Upper lobe of left lung (tissue), 6 donors: ENCODE data around the gene MYL7. TPM values are rescaled to one million over a fixed set of nuclear protein-coding genes. Genes with fewer than 3 reads are reported as not detected.

Source experiments
- ATAC-seq, 2 donors: fragments of 200-7000 bp; cut with Tn5 transposase; one replicate each; pipeline ENCODE4 v1.9.1; 2022; ENCODE audit warnings: mild to moderate bottlenecking in 2 of 2, moderate library complexity in 2 of 2; ENCODE audit not compliant: low FRiP score in 2 of 2
- DNase-seq, 2 donors: peaks; one replicate each; pipeline ENCODE4 v3.0.0-alpha.2; 2019 to 2020
- H3K27ac ChIP-seq, 4 donors: fragments of 200-600 bp; sonication (generic); one replicate each; pipeline ENCODE4 v1.5.1; 2016 to 2019
- H3K27me3 ChIP-seq, 4 donors: fragments of 200-600 bp; sonication (generic); one replicate each; pipeline ENCODE4 v1.5.1; 2017 to 2019
- H3K36me3 ChIP-seq, 4 donors: fragments of 200-600 bp; sonication (generic); one replicate each; pipeline ENCODE4 v1.5.1; 2016 to 2019
- H3K4me1 ChIP-seq, 4 donors: fragments of 200-600 bp; sonication (generic); one replicate each; pipeline ENCODE4 v1.5.1; 2018 to 2019
- H3K4me3 ChIP-seq, 4 donors: fragments of 200-600 bp; sonication (generic); one replicate each; pipeline ENCODE4 v1.5.1; 2017 to 2019; ENCODE audit warnings: mild to moderate bottlenecking in 2 of 4, moderate library complexity in 1 of 4
- H3K9me3 ChIP-seq, 4 donors: fragments of 200-600 bp; sonication (generic); one replicate each; pipeline ENCODE4 v1.5.1; 2018 to 2019
- CTCF ChIP-seq, 6 experiments: fragments of 450-650 bp in 4 of 6; fragments of 200-600 bp in 2 of 6; sonication (generic) in 2 of 6; IDR thresholded peaks; one replicate each; pipeline ENCODE4 v1.5.1; 2016 to 2019; ENCODE audit warnings: antibody characterized with exemption in 6 of 6
- EP300 ChIP-seq, 4 donors: sonication (generic); formaldehyde crosslinking; IDR thresholded peaks; one replicate each; pipeline ENCODE4 v1.5.1; 2017; ENCODE audit warnings: antibody characterized with exemption in 4 of 4, control low read depth in 2 of 4
- POLR2A ChIP-seq, 4 donors: fragments of 450-650 bp; IDR thresholded peaks; one replicate each; pipeline ENCODE4 v1.5.1; 2016 to 2017; ENCODE audit warnings: antibody characterized with exemption in 4 of 4, mild to moderate bottlenecking in 2 of 4
- POLR2AphosphoS5 ChIP-seq, 2 donors: sonication (generic); formaldehyde crosslinking; IDR thresholded peaks; one replicate each; pipeline ENCODE4 v1.5.1; 2017; ENCODE audit warnings: antibody characterized with exemption in 2 of 2
- whole genome bisulfite sequencing, 2 donors: methylation state at CpG; one replicate each; pipeline ENCODE4 v1.1.5; 2017 to 2018; 5-methylcytosine and 5-hydroxymethylcytosine counted together
- total RNA-seq, 6 donors: library from RNA; depleted of rRNA in 4 of 6; stranded (reverse); fragments of >200 nt in 4 of 6; gene quantifications; one replicate each; pipeline versions ENCODE4 v1.1.0 to v1.2.1, GENCODE V29; 2016 to 2021
- donor health status: DM: no; HTN: no; CAD: no; lungs with moderate emphysema.
- donor health status: DM: no; HTN: yes; CAD: no; lungs with severe emphysema.

Gene MYL7
- total RNA-seq, 6 donors from 2014 or later: not detected

- Histone ChIP-seq H3K27ac (no peak overlapping the region), H3K4me1 (peaks cover 11 to 18% (median 18%) of the 10 kb centered on the region in 4 donors), H3K27me3 (peaks cover 0 to 11% (median 2%) of the 10 kb centered on the region in 4 donors), H3K4me3 (no peak overlapping the region), H3K36me3 (no peaks in the 10 kb centered on the region), H3K9me3 (no peaks in the 10 kb centered on the region)
- no peak for ATAC-seq
- WGBS, 2 donors: 73 to 88% methylated on average over 11 to 18 of the region's 18 CpGs
- no peak for DNase-seq
- no peak for TF ChIP-seq CTCF (IDR thresholded peaks at IDR 0.05)
- no peak for TF ChIP-seq POLR2A (IDR thresholded peaks at IDR 0.05)
- TF ChIP-seq POLR2AphosphoS5 (IDR thresholded peaks at IDR 0.05): no peak
Measured at GRCh38 chr7:44149571-44150465, 8.7 kb upstream of the MYL7 start.

DNA sequence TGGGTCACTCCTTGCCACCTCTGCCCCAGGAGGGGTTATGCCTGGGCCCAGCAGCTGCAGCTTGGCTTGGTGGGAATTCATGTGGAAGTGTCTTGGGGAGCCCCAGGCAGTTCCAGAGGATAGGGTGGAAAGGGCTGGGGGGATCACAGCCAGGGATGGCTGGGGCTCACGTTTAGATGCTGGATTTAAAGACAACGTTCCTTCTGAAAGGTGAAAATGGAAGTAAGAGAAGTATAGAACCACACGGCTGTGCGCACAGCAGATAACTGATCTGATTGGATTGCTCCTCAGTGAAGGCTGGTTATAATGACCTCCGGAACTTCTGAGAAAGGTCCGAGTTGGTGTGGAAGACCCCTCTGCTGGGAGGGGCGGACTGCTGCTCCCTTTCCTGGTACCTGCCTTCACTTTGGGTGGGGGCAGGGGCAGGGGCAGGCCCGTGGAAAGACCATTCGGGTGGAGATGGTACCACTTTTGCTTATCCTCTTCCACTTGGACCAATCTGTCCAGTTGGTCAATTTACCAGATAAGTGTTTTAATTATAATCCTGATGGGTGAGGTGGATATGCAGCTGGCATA, 7.9 kb upstream of the MYL7 start:
- H3K27ac ChIP-seq: no peak overlapping the region
- TF ChIP-seq EP300 (IDR thresholded peaks at IDR 0.05) (no peak), POLR2A (IDR thresholded peaks at IDR 0.05) (no peak), CTCF (IDR thresholded peaks at IDR 0.05) (no peak), POLR2AphosphoS5 (IDR thresholded peaks at IDR 0.05) (no peak)
- WGBS, 2 donors: 85% methylated on average over 9 of the region's 9 CpGs
- no peak overlapping the region for H3K4me3 ChIP-seq
- DNase-seq (no peak), ATAC-seq (no peak)
- H3K9me3 ChIP-seq: no peaks in the 10 kb centered on the region
- H3K27me3 ChIP-seq: peaks cover 0 to 11% (median 2%) of the 10 kb centered on the region in 4 donors
- peaks cover 11 to 18% (median 18%) of the 10 kb centered on the region in 4 donors for H3K4me1 ChIP-seq
- no peaks in the 10 kb centered on the region for H3K36me3 ChIP-seq

DNA sequence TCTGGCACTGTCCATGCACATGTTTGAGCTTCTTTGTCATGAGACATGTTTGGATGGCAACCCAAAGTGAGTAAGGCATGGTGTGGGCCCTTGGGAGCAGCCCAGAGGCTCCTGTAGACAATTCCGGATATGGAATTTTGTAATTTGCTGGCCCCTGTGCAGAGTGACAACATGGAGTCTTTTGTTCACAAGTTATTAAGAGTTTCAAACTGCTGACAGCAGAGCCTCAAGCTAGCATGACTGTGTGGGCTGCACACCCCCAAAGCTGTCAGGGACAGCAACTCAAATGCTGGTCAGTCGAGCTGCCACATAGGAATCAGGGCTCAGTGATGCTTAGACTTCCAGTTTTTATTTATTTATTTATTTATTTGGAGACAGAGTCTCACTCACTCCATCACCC, 7.0 kb upstream of the MYL7 start:
- DNase-seq: no peak
- TF ChIP-seq CTCF (IDR thresholded peaks at IDR 0.05): no peak
- no peak for TF ChIP-seq EP300 (IDR thresholded peaks at IDR 0.05)
- TF ChIP-seq POLR2AphosphoS5 (IDR thresholded peaks at IDR 0.05): no peak
- TF ChIP-seq POLR2A (IDR thresholded peaks at IDR 0.05): no peak
- Histone ChIP-seq H3K27ac (no peak overlapping the region), H3K9me3 (no peaks in the 10 kb centered on the region), H3K27me3 (peaks cover 0 to 11% (median 2%) of the 10 kb centered on the region in 4 donors), H3K36me3 (no peaks in the 10 kb centered on the region), H3K4me3 (no peak overlapping the region), H3K4me1 (peaks cover 11 to 18% (median 18%) of the 10 kb centered on the region in 4 donors)
- WGBS, 2 donors: 83% methylated on average over 2 of the region's 2 CpGs
- no peak for ATAC-seq

GRCh38 chr7:44147026-44147991, 6.2 kb upstream of the MYL7 start:
- H3K27me3 ChIP-seq: peaks cover 0 to 11% (median 2%) of the 10 kb centered on the region in 4 donors
- 65 to 71% methylated on average over 12 to 32 of the region's 33 CpGs for WGBS, 2 donors
- H3K9me3 ChIP-seq: no peaks in the 10 kb centered on the region
- H3K4me1 ChIP-seq: peaks cover 11 to 18% (median 18%) of the 10 kb centered on the region in 4 donors
- peak in 1 of 2 donors; percentile 75 for DNase-seq
- H3K36me3 ChIP-seq: no peaks in the 10 kb centered on the region
- ATAC-seq: no peak
- TF ChIP-seq POLR2AphosphoS5 (IDR thresholded peaks at IDR 0.05): no peak
- no peak overlapping the region for H3K27ac ChIP-seq
- H3K4me3 ChIP-seq: no peak overlapping the region
